Measurements from ENCODE around the gene FHL2. TPM values are rescaled to one million over a fixed set of nuclear protein-coding genes. Genes with fewer than 3 reads are reported as not detected.

Gene FHL2
- total and polyA plus RNA-seq, 2 of the 13 experiments (the other 11 are each of a cell fraction or from before 2014, with no cell fraction given), result 1.9 to 74.8 TPM

DNA sequence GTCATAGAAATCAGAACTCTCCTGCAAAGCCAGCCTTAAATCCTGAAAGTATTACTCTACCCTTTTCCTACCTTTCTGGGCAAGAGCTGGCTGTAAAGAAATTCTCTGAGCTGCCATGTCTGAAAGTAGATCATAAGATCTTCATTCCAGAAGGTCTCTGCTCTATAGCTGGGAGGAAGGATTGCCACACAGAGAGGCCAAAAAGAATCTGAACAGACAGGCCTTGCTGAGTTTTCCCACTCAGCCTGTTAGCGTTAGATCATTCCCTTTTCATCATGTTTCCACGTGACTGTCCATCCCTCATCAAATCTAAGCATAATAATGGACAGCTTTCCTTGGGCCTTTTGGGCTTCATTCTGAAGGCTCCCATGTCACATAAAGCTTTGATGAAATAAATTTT is 43.2 kb upstream of the FHL2 start:
- Histone ChIP-seq H3K9ac (ENCODE audit: insufficient read depth, low read depth, low read length) (no peak overlapping the region), H3K9me3 (ENCODE audit: low read length) (no peaks in the 10 kb centered on the region), H2AFZ (ENCODE audit: low read length) (no peak overlapping the region), H3K79me2 (ENCODE audit: insufficient read depth, low read length) (no peaks in the 10 kb centered on the region), H3K4me2 (ENCODE audit: low read depth, low read length) (no peak overlapping the region), H3K27me3 (ENCODE audit: control insufficient read depth in 1 of 2, insufficient read depth in 2 of 2, low read length in 2 of 2) (peaks cover 1 to 13% of the 10 kb centered on the region in 2 experiments; a peak in 2 of 5 replicates), H3K27ac (ENCODE audit: extremely low read length, insufficient read depth, low read length) (no peak overlapping the region), H3K4me1 (ENCODE audit: insufficient read depth, low read length) (peaks cover 16% of the 10 kb centered on the region), H3K4me3 (replicated peaks in 1 of 3; ENCODE audit: insufficient read depth in 1 of 3, low read depth in 2 of 3, low read length in 3 of 3) (no peak overlapping the region), H3K36me3 (replicated peaks in 1 of 2; ENCODE audit: control insufficient read depth in 1 of 2, insufficient read depth in 2 of 2, low read length in 2 of 2) (no peaks in the 10 kb centered on the region), H4K20me1 (ENCODE audit: insufficient read depth, low read length) (no peaks in the 10 kb centered on the region)
- 62% methylated on average over 2 of the region's 2 CpGs for WGBS (ENCODE audit: low lambda C conversion rate)
- in situ Hi-C loops (cut with HindIII; ENCODE audit: extremely low pct_ligation_motif_present, low pct_unique_long_range_greater_than_20kb) (no loop called here), intact Hi-C loops (cut with micrococcal nuclease; ENCODE audit: unreplicated experiment) (no loop called here)
- TF ChIP-seq ZNF652 (CRISPR knock-in tag; IDR thresholded peaks at IDR 0.05; ENCODE audit: borderline replicate concordance, low read depth), result no peak
- TF ChIP-seq, protein P1, sequence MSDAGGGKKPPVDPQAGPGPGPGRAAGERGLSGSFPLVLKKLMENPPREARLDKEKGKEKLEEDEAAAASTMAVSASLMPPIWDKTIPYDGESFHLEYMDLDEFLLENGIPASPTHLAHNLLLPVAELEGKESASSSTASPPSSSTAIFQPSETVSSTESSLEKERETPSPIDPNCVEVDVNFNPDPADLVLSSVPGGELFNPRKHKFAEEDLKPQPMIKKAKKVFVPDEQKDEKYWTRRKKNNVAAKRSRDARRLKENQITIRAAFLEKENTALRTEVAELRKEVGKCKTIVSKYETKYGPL (CRISPR knock-in tag; IDR thresholded peaks at IDR 0.05), result no peak
- TF ChIP-seq ZNF234 (CRISPR knock-in tag; conservative IDR thresholded peaks at IDR 0.05), result no peak
- TF ChIP-seq ZNF282 (IDR thresholded peaks at IDR 0.05; ENCODE audit: partially characterized antibody), result no peak
- no peak for TF ChIP-seq ZBTB21 (CRISPR knock-in tag; IDR thresholded peaks at IDR 0.05)
- TF ChIP-seq ZSCAN29 (CRISPR knock-in tag; conservative IDR thresholded peaks at IDR 0.05), result no peak
- no peak for TF ChIP-seq ETV6 (CRISPR knock-in tag; conservative IDR thresholded peaks at IDR 0.05)
- no peak for TF ChIP-seq ZNF589 (CRISPR knock-in tag; conservative IDR thresholded peaks at IDR 0.05)
- no peak for TF ChIP-seq MXD4 (CRISPR knock-in tag; IDR thresholded peaks at IDR 0.05)
- TF ChIP-seq, protein P2, sequence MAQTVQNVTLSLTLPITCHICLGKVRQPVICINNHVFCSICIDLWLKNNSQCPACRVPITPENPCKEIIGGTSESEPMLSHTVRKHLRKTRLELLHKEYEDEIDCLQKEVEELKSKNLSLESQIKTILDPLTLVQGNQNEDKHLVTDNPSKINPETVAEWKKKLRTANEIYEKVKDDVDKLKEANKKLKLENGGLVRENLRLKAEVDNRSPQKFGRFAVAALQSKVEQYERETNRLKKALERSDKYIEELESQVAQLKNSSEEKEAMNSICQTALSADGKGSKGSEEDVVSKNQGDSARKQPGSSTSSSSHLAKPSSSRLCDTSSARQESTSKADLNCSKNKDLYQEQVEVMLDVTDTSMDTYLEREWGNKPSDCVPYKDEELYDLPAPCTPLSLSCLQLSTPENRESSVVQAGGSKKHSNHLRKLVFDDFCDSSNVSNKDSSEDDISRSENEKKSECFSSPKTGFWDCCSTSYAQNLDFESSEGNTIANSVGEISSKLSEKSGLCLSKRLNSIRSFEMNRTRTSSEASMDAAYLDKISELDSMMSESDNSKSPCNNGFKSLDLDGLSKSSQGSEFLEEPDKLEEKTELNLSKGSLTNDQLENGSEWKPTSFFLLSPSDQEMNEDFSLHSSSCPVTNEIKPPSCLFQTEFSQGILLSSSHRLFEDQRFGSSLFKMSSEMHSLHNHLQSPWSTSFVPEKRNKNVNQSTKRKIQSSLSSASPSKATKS (CRISPR knock-in tag; IDR thresholded peaks at IDR 0.05), result no peak
- FAIRE-seq (no peak), ATAC-seq (no peak), DNase-seq (ENCODE audit: low spot score) (no peak)
- CTCF ChIA-PET (ENCODE audit: low intra/inter-chr PET ratio, low total read pairs), result no interaction called here
- no TSS peak for BruUV-seq (replicated peaks)
- POLR2A ChIA-PET, result no interaction called here

Measured in HepG2 (cell line).